ENCODE results near the gene ZSWIM9. TPM values are rescaled to one million over a fixed set of nuclear protein-coding genes. Genes with fewer than 3 reads are reported as not detected.

Gene ZSWIM9
- total and polyA plus RNA-seq, 8 donors, result 6.5 to 11.4 (median 9.5) TPM

DNA sequence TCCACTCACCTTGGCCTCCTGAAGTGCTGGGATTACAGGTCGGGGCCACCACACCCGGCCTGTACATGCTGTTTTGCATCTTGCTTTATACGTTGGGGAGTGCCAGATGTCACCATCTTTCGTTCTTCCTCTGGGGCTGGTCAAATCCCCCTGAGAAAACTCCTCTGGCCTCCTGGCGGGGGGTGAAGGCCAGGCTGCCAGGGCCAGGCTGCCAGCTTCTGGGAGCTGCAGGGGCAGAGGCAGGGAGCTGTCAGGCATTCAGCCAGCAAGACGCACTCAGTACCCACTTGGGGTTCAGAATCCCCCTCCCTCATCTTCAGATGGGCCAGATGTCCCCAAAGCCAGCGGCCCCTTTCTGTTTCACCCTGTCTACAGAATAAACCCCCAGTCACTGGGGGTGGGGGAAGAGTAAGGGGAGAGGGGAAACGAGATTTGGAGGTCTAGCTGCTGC, 16.1 kb downstream of the ZSWIM9 start:
- peaks cover 0 to 32% of the 10 kb centered on the region in 2 donors for H3K36me3 ChIP-seq
- no peaks in the 10 kb centered on the region for H3K4me1 ChIP-seq
- no peak overlapping the region for H3K27ac ChIP-seq
- intact Hi-C loops (cut with DNase I), result no loop called here
- TF ChIP-seq, protein P1, sequence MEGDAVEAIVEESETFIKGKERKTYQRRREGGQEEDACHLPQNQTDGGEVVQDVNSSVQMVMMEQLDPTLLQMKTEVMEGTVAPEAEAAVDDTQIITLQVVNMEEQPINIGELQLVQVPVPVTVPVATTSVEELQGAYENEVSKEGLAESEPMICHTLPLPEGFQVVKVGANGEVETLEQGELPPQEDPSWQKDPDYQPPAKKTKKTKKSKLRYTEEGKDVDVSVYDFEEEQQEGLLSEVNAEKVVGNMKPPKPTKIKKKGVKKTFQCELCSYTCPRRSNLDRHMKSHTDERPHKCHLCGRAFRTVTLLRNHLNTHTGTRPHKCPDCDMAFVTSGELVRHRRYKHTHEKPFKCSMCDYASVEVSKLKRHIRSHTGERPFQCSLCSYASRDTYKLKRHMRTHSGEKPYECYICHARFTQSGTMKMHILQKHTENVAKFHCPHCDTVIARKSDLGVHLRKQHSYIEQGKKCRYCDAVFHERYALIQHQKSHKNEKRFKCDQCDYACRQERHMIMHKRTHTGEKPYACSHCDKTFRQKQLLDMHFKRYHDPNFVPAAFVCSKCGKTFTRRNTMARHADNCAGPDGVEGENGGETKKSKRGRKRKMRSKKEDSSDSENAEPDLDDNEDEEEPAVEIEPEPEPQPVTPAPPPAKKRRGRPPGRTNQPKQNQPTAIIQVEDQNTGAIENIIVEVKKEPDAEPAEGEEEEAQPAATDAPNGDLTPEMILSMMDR (IDR thresholded peaks at IDR 0.05), result no peak
- peaks cover 0 to 10% of the 10 kb centered on the region in 2 donors for H3K9me3 ChIP-seq
- H3K4me3 ChIP-seq, result no peak overlapping the region
- ATAC-seq (no peak), DNase-seq (no peak)
- H3K27me3 ChIP-seq, result no peaks in the 10 kb centered on the region

DNA sequence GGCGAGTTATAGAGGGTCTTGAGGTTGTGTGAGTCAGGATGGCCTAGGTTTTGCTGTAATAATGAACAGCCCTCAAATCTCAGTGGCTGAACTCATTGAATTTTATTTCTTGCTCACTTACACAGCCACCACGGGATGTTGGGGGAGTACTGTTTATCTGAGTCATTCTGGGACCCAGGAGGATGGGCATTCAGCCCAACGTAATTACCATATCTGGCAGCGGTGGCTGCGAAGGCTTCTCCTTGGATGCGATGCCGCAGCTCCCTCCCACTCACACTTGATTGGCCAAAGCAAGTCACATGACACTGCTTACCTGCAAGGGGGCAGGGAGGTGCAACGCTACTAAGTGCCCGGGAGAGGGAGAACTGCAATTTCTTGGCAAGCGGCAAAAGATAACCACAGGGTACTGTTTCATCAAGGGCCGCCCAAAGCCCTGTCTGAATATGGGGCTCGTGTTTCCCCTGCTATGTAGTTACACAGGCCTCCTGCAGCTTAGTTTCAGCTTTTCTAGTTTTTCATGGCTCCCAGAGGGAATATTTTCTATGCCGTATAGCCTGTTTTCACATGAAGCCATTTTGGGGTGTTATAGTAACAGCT, 19.9 kb downstream of the ZSWIM9 start:
- no peaks in the 10 kb centered on the region for H3K4me1 ChIP-seq
- peaks cover 0 to 8% of the 10 kb centered on the region in 2 donors for H3K27me3 ChIP-seq
- H3K27ac ChIP-seq, result no peak overlapping the region
- no peak for ATAC-seq
- intact Hi-C loops (cut with DNase I), result no loop called here
- TF ChIP-seq, protein P1 (IDR thresholded peaks at IDR 0.05), result no peak
- peak in 1 of 4 donors; percentile 42 for DNase-seq
- no peaks in the 10 kb centered on the region for H3K9me3 ChIP-seq
- no peak overlapping the region for H3K4me3 ChIP-seq
- H3K36me3 ChIP-seq, result peaks cover 0 to 14% of the 10 kb centered on the region in 2 donors

DNA sequence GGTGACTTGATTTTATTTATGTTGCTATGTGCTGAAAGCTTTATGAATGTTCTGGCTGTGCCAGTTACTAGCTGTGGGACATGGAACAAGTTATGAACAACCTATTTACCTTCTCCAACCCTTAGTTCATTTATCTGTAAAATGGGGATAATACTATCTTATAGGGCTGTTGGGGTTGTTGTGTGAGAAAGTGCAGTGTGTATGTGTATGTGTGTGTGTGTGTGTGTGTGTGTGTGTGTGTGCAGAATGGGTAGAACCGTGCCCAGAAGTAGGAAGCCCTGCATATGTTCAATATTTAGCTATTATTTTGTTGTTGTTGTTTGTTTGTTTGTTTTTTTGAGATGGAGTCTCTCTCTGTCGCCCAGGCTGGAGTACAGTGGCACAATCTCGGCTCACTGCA, 20.4 kb downstream of the ZSWIM9 start:
- no peak overlapping the region for H3K27ac ChIP-seq
- H3K9me3 ChIP-seq, result no peaks in the 10 kb centered on the region
- DNase-seq (no peak), ATAC-seq (no peak)
- no peaks in the 10 kb centered on the region for H3K4me1 ChIP-seq
- H3K36me3 ChIP-seq, result peaks cover 0 to 14% of the 10 kb centered on the region in 2 donors
- H3K4me3 ChIP-seq, result no peak overlapping the region
- peaks cover 0 to 13% of the 10 kb centered on the region in 2 donors for H3K27me3 ChIP-seq
- TF ChIP-seq, protein P1 (IDR thresholded peaks at IDR 0.05), result no peak
- intact Hi-C loops (cut with DNase I), result no loop called here

DNA sequence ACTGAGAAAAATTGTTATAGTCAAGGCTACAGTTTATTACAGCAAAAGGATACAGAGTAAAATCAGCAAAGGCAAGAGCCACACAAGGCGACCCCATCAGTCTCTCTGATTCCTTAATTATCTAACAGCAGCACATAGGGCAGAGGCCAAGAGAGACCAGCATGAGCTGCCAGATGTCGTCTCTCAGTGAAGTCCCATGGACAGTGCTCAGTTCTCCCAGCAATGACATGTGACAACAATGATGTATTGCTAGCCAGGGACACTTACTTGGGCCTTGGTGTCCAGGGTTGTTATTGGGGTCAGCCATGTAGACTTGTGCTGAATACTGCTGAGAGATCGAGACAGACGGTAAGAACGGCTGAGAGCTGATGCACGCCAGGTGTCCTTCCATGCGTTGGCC, 22.3 kb downstream of the ZSWIM9 start:
- no peak for ATAC-seq

More for the DNA sequence above, 22.3 kb downstream of the ZSWIM9 start:
- Histone ChIP-seq H3K27me3 (peaks cover 0 to 23% of the 10 kb centered on the region in 2 donors), H3K9me3 (no peaks in the 10 kb centered on the region), H3K36me3 (peaks cover 0 to 10% of the 10 kb centered on the region in 2 donors), H3K4me1 (peaks cover 0 to 9% of the 10 kb centered on the region in 2 donors), H3K27ac (no peak overlapping the region), H3K4me3 (no peak overlapping the region)
- DNase-seq, result no peak
- TF ChIP-seq, protein P1 (IDR thresholded peaks at IDR 0.05), result no peak
- intact Hi-C loops (cut with DNase I), result no loop called here
